Activated CD8-positive, alpha-beta T cell treated with anti-CD3 and anti-CD28 coated beads for 36 hours (primary cell): ENCODE measurements around the gene OR51E1. TPM values are rescaled to one million over a fixed set of nuclear protein-coding genes. Genes with fewer than 3 reads are reported as not detected.

Experiments
- ATAC-seq: fragments of 200-7000 bp; cut with Tn5 transposase; one replicate; pipeline ENCODE4 v1.10.0; 2021; ENCODE audit warnings: mild to moderate bottlenecking, moderate library complexity
- CTCF ChIA-PET: fragments of 350-600 bp; sonication (Branson Sonifier 250); formaldehyde crosslinking; loops from one replicate; lab custom pipeline; 2021; ENCODE audit warnings: antibody characterized with exemption; lab: Charles Lee
- POLR2A ChIA-PET: fragments of 350-600 bp; sonication (Branson Sonifier 250); formaldehyde crosslinking; loops from one replicate; lab custom pipeline; 2021; ENCODE audit warnings: antibody characterized with exemption; lab: Charles Lee
- DNase-seq: peaks from one replicate; pipeline ENCODE4 v3.0.0-alpha.2; 2020
- H3K27ac Mint-ChIP-seq: one replicate; pipeline ENCODE4 v1.8.0; 2021; ENCODE audit warnings: mild to moderate bottlenecking, mixed read lengths
- H3K27me3 Mint-ChIP-seq: one replicate; pipeline ENCODE4 v1.8.0; 2021; ENCODE audit warnings: mixed read lengths
- H3K36me3 Mint-ChIP-seq: one replicate; pipeline ENCODE4 v1.8.0; 2021; ENCODE audit warnings: low read depth, mixed read lengths
- H3K4me1 Mint-ChIP-seq: one replicate; pipeline ENCODE4 v1.8.0; 2021; ENCODE audit warnings: low read depth, mixed read lengths
- H3K4me3 Mint-ChIP-seq: one replicate; pipeline ENCODE4 v1.8.0; 2021; ENCODE audit warnings: mild to moderate bottlenecking, moderate library complexity, mixed read lengths
- H3K9me3 Mint-ChIP-seq: one replicate; pipeline ENCODE4 v1.8.0; 2021; ENCODE audit warnings: mixed read lengths
- CTCF ChIP-seq: fragments of 200-600 bp; IDR thresholded peaks from one replicate; pipeline ENCODE4 v1.8.0; 2022; ENCODE audit warnings: antibody characterized with exemption, mild to moderate bottlenecking
- intact Hi-C: fragments of 100-400 bp; cut with micrococcal nuclease; formaldehyde crosslinking; loops from one replicate; pipeline ENCODE4 v1.10.0; 2022
- total RNA-seq, 2 experiments: library from RNA; stranded (reverse); gene quantifications; one replicate each; pipeline ENCODE4 v1.2.3, GENCODE V29; 2021

The OR51E1 gene
- total RNA-seq, 2 experiments from 2014 or later = not detected

GRCh38 chr11:4607781-4608666, 35.8 kb upstream of the OR51E1 start, which contains the start of gene TRIM68:
TSS of gene TRIM68 (minus strand) at chr11:4608231. CDS start at chr11:4605504, 2,727 bp downstream.
- POLR2A ChIA-PET = interaction anchor here (0.6 to 1.7 kb wide), 3 partner anchors 8 to 1625 kb away, joined by 3 to 4 read pairs (median 4); no protein-coding TSS in a partner anchor
- CTCF ChIA-PET = interaction anchor here (1.1 to 4.2 kb wide), 4 partner anchors 29 to 422 kb away, joined by 3 to 17 read pairs (median 4); partner anchors contain the start of gene OR51D1

GRCh38 chr11:4610258-4610935, 33.4 kb upstream of the OR51E1 start:
- no peak for ATAC-seq
- DNase-seq = peak; percentile 57
- H3K27ac Mint-ChIP-seq = peak overlapping the region; percentile 90
- H3K27me3 Mint-ChIP-seq = no peaks in the 10 kb centered on the region
- ChIA-PET CTCF (interaction anchor here (4.2 kb wide), 1 partner anchor 27 kb away, joined by 17 read pairs; the partner anchor contains the start of gene OR51D1), POLR2A (no interaction called here)
- H3K4me1 Mint-ChIP-seq = peaks cover 33% of the 10 kb centered on the region
- peak overlapping the region; percentile 62 for H3K4me3 Mint-ChIP-seq
- intact Hi-C loops = no loop called here
- H3K9me3 Mint-ChIP-seq = peaks cover 2% of the 10 kb centered on the region
- no peaks in the 10 kb centered on the region for H3K36me3 Mint-ChIP-seq
- TF ChIP-seq CTCF = no peak

More at GRCh38 chr11:4607781-4608666, 35.8 kb upstream of the OR51E1 start, which contains the start of gene TRIM68:
- ATAC-seq (peak; percentile 100), DNase-seq (peak; percentile 95)
- intact Hi-C loops = no loop called here
- Mint-ChIP-seq H3K9me3 (peaks cover 2% of the 10 kb centered on the region), H3K27ac (peak within 1 kb of the TSS; percentile 90), H3K4me3 (peak within 1 kb of the TSS; percentile 90), H3K27me3 (no peaks in the 10 kb centered on the region), H3K36me3 (no peaks in the 10 kb centered on the region), H3K4me1 (peaks cover 37% of the 10 kb centered on the region)
- no peak for TF ChIP-seq CTCF

GRCh38 chr11:4611986-4612385, 31.8 kb upstream of the OR51E1 start:
- Mint-ChIP-seq H3K9me3 (peaks cover 2% of the 10 kb centered on the region), H3K4me1 (peaks cover 26% of the 10 kb centered on the region), H3K27ac (no peak overlapping the region), H3K36me3 (no peaks in the 10 kb centered on the region), H3K4me3 (no peak overlapping the region), H3K27me3 (peaks cover 2% of the 10 kb centered on the region)
- ChIA-PET POLR2A (interaction anchor here (0.5 kb wide), 1 partner anchor 142 kb away, joined by 3 read pairs; no protein-coding TSS in a partner anchor), CTCF (interaction anchor here (1.2 to 1.6 kb wide), 2 partner anchors 14 to 25 kb away, joined by 4 to 6 read pairs; partner anchors contain the start of gene OR51D1)
- TF ChIP-seq CTCF = no peak
- DNase-seq (no peak), ATAC-seq (no peak)
- intact Hi-C loops = no loop called here

GRCh38 chr11:4615856-4616444, 27.8 kb upstream of the OR51E1 start:
- peaks cover 6% of the 10 kb centered on the region for H3K27me3 Mint-ChIP-seq
- ChIA-PET CTCF (no interaction called here), POLR2A (no interaction called here)
- intact Hi-C loops = no loop called here
- DNase-seq = no peak
- no peaks in the 10 kb centered on the region for H3K9me3 Mint-ChIP-seq
- no peak overlapping the region for H3K4me3 Mint-ChIP-seq
- no peak for TF ChIP-seq CTCF
- H3K4me1 Mint-ChIP-seq = no peaks in the 10 kb centered on the region
- ATAC-seq = no peak
- H3K27ac Mint-ChIP-seq = no peak overlapping the region
- no peaks in the 10 kb centered on the region for H3K36me3 Mint-ChIP-seq
